Esophagus squamous epithelium (tissue), 4 donors: ENCODE results near the gene TUBA1C.

Experiments
- POLR2A ChIP-seq, 4 donors: fragments of 450-650 bp; IDR thresholded peaks; one replicate each; pipeline ENCODE4 v1.6.1; 2017; ENCODE audit warnings: antibody characterized with exemption in 4 of 4, mild to moderate bottlenecking in 4 of 4, moderate library complexity in 3 of 4
- TF ChIP-seq, protein P1 (sequence below), 6 experiments: fragments of 450-650 bp in 4 of 6; fragments of 200-600 bp in 2 of 6; sonication (generic) in 2 of 6; IDR thresholded peaks; one replicate each; pipeline ENCODE4 v1.5.1; 2016 to 2019; ENCODE audit warnings: antibody characterized with exemption in 6 of 6, mild to moderate bottlenecking in 4 of 6, moderate library complexity in 4 of 6

GRCh38 chr12:49305762-49306510, 41.1 kb downstream of the TUBA1C start:
- TF ChIP-seq, protein P1, sequence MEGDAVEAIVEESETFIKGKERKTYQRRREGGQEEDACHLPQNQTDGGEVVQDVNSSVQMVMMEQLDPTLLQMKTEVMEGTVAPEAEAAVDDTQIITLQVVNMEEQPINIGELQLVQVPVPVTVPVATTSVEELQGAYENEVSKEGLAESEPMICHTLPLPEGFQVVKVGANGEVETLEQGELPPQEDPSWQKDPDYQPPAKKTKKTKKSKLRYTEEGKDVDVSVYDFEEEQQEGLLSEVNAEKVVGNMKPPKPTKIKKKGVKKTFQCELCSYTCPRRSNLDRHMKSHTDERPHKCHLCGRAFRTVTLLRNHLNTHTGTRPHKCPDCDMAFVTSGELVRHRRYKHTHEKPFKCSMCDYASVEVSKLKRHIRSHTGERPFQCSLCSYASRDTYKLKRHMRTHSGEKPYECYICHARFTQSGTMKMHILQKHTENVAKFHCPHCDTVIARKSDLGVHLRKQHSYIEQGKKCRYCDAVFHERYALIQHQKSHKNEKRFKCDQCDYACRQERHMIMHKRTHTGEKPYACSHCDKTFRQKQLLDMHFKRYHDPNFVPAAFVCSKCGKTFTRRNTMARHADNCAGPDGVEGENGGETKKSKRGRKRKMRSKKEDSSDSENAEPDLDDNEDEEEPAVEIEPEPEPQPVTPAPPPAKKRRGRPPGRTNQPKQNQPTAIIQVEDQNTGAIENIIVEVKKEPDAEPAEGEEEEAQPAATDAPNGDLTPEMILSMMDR (IDR thresholded peaks at IDR 0.05), result no peak
- TF ChIP-seq POLR2A (IDR thresholded peaks at IDR 0.05), result no peak
